Testis (tissue), 2 donors: ENCODE measurements around the gene PCLO.

Experiments
- POLR2A ChIP-seq: fragments of 450-650 bp; IDR thresholded peaks from one replicate; pipeline ENCODE4 v1.6.1; 2017; ENCODE audit warnings: antibody characterized with exemption, mild to moderate bottlenecking, moderate library complexity
- TF ChIP-seq, protein P1 (sequence below), 3 experiments: fragments of 450-650 bp in 2 of 3; fragments of 200-600 bp in 1 of 3; sonication (generic) in 1 of 3; IDR thresholded peaks; one replicate each; pipeline ENCODE4 v1.5.1; 2016 to 2019; ENCODE audit warnings: antibody characterized with exemption in 3 of 3, mild to moderate bottlenecking in 2 of 3, moderate library complexity in 1 of 3

DNA sequence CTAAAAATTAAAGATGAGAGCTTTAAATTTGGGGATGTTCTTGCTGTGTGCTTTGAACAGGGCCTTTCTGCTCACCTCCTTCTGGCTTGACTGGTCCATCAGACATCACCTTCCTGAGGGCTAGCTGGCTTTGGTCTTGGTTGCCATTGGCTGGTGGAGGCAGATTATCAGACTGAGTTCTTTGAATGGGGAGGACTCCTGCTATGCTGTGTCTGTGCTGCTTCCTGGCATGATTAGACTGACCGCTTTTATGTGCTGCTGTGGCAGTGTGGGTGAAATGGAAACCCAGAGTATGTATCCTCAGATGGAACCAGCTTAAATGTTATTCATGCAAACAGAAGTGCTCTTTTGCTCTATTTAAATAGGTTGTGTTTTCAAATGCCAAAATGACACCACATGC, 341.6 kb downstream of the PCLO start:
- TF ChIP-seq, protein P1, sequence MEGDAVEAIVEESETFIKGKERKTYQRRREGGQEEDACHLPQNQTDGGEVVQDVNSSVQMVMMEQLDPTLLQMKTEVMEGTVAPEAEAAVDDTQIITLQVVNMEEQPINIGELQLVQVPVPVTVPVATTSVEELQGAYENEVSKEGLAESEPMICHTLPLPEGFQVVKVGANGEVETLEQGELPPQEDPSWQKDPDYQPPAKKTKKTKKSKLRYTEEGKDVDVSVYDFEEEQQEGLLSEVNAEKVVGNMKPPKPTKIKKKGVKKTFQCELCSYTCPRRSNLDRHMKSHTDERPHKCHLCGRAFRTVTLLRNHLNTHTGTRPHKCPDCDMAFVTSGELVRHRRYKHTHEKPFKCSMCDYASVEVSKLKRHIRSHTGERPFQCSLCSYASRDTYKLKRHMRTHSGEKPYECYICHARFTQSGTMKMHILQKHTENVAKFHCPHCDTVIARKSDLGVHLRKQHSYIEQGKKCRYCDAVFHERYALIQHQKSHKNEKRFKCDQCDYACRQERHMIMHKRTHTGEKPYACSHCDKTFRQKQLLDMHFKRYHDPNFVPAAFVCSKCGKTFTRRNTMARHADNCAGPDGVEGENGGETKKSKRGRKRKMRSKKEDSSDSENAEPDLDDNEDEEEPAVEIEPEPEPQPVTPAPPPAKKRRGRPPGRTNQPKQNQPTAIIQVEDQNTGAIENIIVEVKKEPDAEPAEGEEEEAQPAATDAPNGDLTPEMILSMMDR (IDR thresholded peaks at IDR 0.05) = no peak
- no peak for TF ChIP-seq POLR2A
